D721Med (cell line): ENCODE data around the gene MSANTD2.

Experiments used
- DNase-seq: peaks from one replicate; pipeline ENCODE4 v3.0.0; 2011; ENCODE audit warnings: low spot score; ENCODE audit not compliant: insufficient read length
- FAIRE-seq: peaks from 2 replicates; lab custom pipeline; 2011; peaks lifted over from hg19 to GRCh38; lab: Jason Lieb, UNC
- TF ChIP-seq, protein P1 (sequence below): IDR thresholded peaks from 2 replicates; pipeline ENCODE4 v1.5.1; 2012; ENCODE audit warnings: mild to moderate bottlenecking, control low read depth; ENCODE audit not compliant: insufficient read depth; ENCODE audit errors: missing control alignments

MSANTD2 gene

GRCh38 chr11:124807201-124807600 is 7.0 kb upstream of the MSANTD2 start:
- TF ChIP-seq, protein P1, sequence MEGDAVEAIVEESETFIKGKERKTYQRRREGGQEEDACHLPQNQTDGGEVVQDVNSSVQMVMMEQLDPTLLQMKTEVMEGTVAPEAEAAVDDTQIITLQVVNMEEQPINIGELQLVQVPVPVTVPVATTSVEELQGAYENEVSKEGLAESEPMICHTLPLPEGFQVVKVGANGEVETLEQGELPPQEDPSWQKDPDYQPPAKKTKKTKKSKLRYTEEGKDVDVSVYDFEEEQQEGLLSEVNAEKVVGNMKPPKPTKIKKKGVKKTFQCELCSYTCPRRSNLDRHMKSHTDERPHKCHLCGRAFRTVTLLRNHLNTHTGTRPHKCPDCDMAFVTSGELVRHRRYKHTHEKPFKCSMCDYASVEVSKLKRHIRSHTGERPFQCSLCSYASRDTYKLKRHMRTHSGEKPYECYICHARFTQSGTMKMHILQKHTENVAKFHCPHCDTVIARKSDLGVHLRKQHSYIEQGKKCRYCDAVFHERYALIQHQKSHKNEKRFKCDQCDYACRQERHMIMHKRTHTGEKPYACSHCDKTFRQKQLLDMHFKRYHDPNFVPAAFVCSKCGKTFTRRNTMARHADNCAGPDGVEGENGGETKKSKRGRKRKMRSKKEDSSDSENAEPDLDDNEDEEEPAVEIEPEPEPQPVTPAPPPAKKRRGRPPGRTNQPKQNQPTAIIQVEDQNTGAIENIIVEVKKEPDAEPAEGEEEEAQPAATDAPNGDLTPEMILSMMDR = no peak
- no peak for DNase-seq
- FAIRE-seq = no peak

GRCh38 chr11:124804884-124805283 is 4.7 kb upstream of the MSANTD2 start:
- DNase-seq (no peak), FAIRE-seq (no peak)
- TF ChIP-seq, protein P1 = no peak

GRCh38 chr11:124801636-124802312 is 1.6 kb upstream of the MSANTD2 start:
- TF ChIP-seq, protein P1 = no peak
- peak; percentile 6 for FAIRE-seq
- no peak for DNase-seq

DNA sequence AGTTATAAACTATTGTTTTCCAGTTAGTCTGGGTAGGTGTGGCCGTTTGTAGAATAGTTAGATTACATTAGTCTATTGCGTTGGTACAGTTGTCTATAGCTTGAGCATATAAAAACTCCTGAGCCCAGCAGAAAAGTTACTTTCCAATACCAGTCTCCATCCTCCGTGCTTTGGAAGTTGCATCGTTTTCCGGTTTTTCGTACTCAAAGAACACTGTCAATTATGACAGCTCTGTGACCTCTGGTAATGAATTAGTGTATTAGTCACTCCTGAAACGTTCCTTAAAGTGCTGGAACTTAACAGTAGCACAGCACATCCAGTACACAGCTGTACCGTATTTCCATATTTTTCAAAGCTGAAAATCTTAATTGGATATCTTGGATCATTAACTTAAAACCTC is 808 bp upstream of the MSANTD2 start:
- TF ChIP-seq, protein P1 = no peak
- no peak for DNase-seq
- no peak for FAIRE-seq

DNA sequence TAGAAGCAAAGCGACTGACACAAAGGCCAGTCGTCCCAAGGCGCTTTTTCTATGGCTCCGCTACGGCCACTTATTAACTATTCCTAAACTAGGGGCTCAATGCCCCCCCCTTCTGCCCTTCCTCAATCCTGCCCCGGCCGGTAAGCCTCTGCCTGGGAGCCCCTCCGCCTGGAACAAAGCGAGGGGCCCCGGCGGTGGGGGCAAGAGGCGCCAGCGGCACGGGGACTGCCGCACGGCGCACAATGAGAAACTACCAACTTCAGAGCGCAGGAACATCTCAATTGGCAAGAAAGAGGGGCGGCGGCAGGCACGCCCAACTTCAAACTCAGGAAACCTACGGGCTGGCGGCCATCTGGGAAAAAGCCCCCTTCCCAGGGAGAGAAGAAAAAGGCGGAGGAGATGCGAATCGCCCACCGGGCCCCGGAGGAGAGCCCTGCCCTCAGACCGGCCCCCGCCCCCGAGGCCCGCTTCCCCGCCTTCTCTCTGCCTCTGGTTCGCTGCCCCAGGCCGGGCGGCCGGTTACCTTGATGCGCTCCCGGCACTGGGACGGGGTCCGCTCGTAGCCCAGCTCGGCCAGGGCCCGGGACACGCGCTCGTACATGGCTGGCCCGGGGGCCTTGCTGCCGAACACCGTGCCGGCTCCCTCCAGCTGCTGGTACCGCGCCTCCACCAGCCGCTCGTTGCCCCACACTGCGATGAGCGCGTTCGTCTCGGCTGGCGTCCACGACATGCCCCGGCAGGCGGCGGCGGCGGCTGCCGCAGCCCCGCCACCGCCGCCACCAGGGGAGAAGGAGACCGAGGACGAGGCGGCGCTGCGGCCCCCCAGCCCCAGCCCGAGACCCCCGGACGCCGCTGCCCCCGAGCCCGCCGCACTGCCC is 619 bp downstream of the MSANTD2 start:
- DNase-seq = no peak
- TF ChIP-seq, protein P1 = no peak
- no peak for FAIRE-seq

DNA sequence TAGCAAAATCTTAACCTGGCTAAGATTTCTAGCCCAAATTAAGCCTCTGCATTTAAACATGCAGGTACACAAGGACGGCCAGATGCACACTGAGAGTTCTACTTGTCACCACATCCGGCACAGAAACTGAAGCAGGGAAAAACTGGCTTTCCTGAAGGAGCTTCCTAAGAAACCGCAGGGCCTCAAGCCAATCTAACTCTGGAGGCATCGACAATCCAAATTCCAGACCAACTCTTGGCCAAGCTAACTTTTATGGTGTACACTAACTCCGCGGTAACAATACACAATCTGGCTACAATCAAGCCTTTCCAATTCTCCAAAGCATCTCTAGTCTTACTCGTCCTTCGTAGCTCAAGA is 1.2 kb downstream of the MSANTD2 start:
- FAIRE-seq (no peak), DNase-seq (no peak)
- TF ChIP-seq, protein P1 = no peak

DNA sequence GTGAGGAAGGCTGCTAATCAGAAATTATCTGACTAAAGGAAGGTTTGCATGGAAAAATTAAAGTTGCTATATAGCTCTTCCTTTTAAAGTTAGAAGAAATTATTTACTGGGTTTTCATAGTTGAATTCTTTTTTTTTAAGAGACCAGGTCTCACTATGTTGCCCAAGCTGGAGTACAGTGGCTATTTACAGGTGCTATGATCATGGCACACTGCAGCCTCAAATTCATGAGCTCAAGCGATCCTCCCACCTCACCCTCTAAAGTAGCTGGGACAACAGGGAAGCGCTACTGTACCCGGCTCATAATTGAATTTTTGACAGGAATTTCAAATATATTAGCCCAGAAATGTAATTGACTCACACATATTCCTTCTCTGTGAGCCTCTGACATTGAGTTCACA is 3.9 kb downstream of the MSANTD2 start:
- TF ChIP-seq, protein P1 = no peak
- no peak for FAIRE-seq

More for the DNA sequence above, 3.9 kb downstream of the MSANTD2 start:
- no peak for DNase-seq
